ENCODE results near the gene RNF149.
"Not testable (repeated sequence)": the region's sequence is repeated elsewhere in the genome, so short reads cannot be mapped to it uniquely, and the experiment has no call there.

The RNF149 gene

DNA sequence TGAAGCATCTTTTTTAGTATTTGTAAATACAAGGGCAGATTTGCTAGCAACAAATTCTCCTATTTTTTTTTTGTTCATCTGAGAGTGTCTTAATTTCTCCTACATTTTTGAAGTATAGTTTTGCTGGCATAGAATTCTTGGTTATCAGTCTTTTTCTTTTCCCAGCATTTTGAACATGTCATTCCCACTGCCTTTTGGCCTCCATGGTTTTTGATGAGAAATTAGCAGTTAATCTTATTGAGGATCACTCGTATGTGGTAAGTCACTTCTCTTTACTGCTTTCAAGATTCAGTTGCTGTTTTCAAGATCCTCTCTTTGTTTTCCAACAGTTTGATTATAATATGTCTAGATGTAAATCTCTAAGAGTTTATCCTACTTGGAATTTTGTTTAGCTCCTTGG lies 16.9 kb upstream of the RNF149 start:
- Histone ChIP-seq H3K9ac (no peak overlapping the region), H3K36me3 (ENCODE audit: insufficient read depth) (no peaks in the 10 kb centered on the region), H3K4me3 (IDR thresholded peaks at IDR 0.05; ENCODE audit: insufficient read depth, low read depth, low read length) (no peak overlapping the region), H2AFZ (ENCODE audit: low read depth) (no peak overlapping the region), H3K79me2 (ENCODE audit: insufficient read depth, low read depth) (no peaks in the 10 kb centered on the region), H3K27me3 (ENCODE audit: insufficient read depth, low read depth) (no peaks in the 10 kb centered on the region), H3K27ac (no peak overlapping the region), H3K4me2 (no peak overlapping the region), H4K20me1 (ENCODE audit: insufficient read depth) (no peaks in the 10 kb centered on the region), H3K4me1 (ENCODE audit: low read depth, poor library complexity, severe bottlenecking) (no peaks in the 10 kb centered on the region)
- TF ChIP-seq CTCF (conservative IDR thresholded peaks at IDR 0.05; ENCODE audit: low read depth, low read length): no peak

DNA sequence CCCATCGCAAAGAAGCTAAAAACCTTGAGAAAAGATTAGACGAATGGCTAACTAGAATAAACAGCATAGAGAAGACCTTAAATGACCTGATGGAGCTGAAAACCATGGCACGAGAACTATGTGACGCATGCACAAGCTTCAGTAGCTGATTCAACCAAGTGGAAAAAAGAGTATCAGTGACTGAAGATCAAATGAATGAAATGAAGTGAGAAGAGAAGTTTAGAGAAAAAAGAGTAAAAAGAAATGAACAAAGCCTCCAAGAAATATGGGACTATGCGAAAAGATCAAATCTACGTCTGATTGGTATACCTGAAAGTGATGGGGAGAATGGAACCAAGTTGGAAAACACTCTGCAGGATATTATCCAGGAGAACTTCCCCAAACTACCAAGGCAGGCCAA lies 8.1 kb upstream of the RNF149 start:
- H4K20me1 ChIP-seq (ENCODE audit: insufficient read depth); H3K9ac ChIP-seq; H3K36me3 ChIP-seq (ENCODE audit: insufficient read depth): not testable (repeated sequence)

GRCh38 chr2:101311696-101312017 lies 3.2 kb upstream of the RNF149 start:
- Histone ChIP-seq H3K4me1 (ENCODE audit: low read depth, poor library complexity, severe bottlenecking) (peaks cover 16% of the 10 kb centered on the region), H3K9ac (no peak overlapping the region), H3K4me2 (no peak overlapping the region), H3K4me3 (IDR thresholded peaks at IDR 0.05; ENCODE audit: insufficient read depth, low read depth, low read length) (no peak overlapping the region), H3K79me2 (ENCODE audit: insufficient read depth, low read depth) (peaks cover 9% of the 10 kb centered on the region), H2AFZ (ENCODE audit: low read depth) (no peak overlapping the region), H3K36me3 (ENCODE audit: insufficient read depth) (no peaks in the 10 kb centered on the region), H3K27me3 (ENCODE audit: insufficient read depth, low read depth) (no peaks in the 10 kb centered on the region), H3K27ac (no peak overlapping the region), H4K20me1 (ENCODE audit: insufficient read depth) (no peaks in the 10 kb centered on the region)
- TF ChIP-seq CTCF (conservative IDR thresholded peaks at IDR 0.05; ENCODE audit: low read depth, low read length): no peak

More for the DNA sequence above, 8.1 kb upstream of the RNF149 start:
- H3K27ac ChIP-seq; H3K79me2 ChIP-seq (ENCODE audit: insufficient read depth, low read depth); H3K4me3 ChIP-seq (IDR thresholded peaks at IDR 0.05; ENCODE audit: insufficient read depth, low read depth, low read length); H3K4me2 ChIP-seq; H2AFZ ChIP-seq (ENCODE audit: low read depth); H3K27me3 ChIP-seq (ENCODE audit: insufficient read depth, low read depth); H3K4me1 ChIP-seq (ENCODE audit: low read depth, poor library complexity, severe bottlenecking): not testable (repeated sequence)

DNA sequence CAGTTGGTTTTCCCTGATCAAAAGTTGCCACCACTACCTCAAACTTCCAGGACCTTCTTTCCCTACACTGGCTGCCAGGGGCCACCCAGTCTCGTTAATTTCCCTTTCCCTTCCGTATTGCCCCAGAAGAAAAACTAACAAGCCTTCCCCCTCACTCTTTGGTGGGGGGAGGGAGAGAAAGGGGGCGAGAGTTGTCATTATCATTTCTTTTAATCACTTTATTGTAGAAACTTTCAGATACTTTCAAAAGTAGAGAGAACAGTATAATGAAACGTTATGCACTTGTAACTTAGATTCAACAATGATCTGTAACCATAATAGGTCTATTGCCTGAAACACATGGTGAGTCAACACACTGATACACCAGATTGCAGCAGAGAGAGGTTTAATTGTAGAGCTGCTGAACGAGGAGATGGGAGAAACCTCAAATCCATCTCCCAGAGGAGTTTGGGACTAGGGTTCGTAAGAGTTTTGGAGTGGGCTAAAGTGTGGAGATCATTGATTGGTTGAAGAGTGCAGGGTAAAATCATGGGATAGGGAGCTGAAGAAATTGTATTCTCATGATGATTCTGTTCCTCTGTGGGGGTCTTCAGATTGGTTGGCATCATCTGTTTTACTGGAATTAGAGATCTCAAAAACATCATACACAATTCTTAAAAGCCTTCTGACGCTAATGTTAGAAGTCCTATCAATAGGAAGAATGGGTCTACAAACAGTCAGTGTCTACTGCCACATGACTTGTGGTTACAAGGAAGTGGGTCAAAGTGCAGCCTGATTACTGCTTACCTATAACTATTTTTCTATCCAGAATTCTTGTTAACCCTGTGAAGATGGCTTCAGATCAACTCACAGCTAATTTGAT lies 2.6 kb upstream of the RNF149 start:
- Histone ChIP-seq H3K9ac (no peak overlapping the region), H4K20me1 (ENCODE audit: insufficient read depth) (no peaks in the 10 kb centered on the region), H3K4me2 (no peak overlapping the region), H3K4me1 (ENCODE audit: low read depth, poor library complexity, severe bottlenecking) (peaks cover 22% of the 10 kb centered on the region), H3K27me3 (ENCODE audit: insufficient read depth, low read depth) (no peaks in the 10 kb centered on the region), H3K4me3 (IDR thresholded peaks at IDR 0.05; ENCODE audit: insufficient read depth, low read depth, low read length) (no peak overlapping the region), H3K79me2 (ENCODE audit: insufficient read depth, low read depth) (peaks cover 15% of the 10 kb centered on the region), H3K36me3 (ENCODE audit: insufficient read depth) (no peaks in the 10 kb centered on the region), H3K27ac (no peak overlapping the region), H2AFZ (ENCODE audit: low read depth) (no peak overlapping the region)
- TF ChIP-seq CTCF (conservative IDR thresholded peaks at IDR 0.05; ENCODE audit: low read depth, low read length): no peak

DNA sequence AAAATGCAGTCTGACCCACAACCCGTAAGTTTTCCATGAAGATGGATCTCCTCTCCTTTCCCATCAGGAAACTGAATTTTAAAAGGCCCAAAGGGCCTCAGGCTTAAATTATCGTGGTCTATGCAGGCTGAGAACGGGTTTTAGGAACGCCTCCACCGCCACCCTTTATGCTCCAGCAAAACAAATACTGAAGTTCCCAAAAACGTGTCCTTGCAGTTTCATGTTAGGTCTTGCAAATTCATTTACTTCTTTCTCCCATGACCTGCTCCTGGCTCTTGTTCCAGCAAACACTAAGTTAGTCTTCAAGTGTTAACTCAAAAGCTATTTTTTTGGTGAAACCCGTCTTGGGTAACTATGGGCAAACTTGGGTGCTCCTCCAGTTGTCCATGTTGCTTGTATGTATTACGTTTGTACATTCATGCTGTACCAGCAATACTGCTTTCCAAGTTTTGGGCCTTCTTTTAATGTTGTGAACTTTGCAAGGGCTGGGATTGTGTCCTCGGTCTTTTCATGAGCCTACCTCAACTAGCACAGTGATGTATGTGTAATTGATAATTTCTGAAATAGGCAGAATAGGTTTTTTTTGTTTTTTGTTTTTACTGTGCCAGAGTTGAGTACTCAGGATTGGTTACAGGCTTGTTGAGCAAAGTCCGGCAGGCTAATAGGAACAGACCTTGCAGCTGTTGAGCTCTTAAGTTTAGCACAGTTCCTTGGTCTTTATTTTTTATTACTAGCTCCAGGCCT lies 1.8 kb upstream of the RNF149 start:
- no peaks in the 10 kb centered on the region for H4K20me1 ChIP-seq (ENCODE audit: insufficient read depth)
- H3K79me2 ChIP-seq (ENCODE audit: insufficient read depth, low read depth): peaks cover 23% of the 10 kb centered on the region
- H3K4me3 ChIP-seq (IDR thresholded peaks at IDR 0.05; ENCODE audit: insufficient read depth, low read depth, low read length): no peak overlapping the region
- no peaks in the 10 kb centered on the region for H3K27me3 ChIP-seq (ENCODE audit: insufficient read depth, low read depth)
- no peak for TF ChIP-seq CTCF (conservative IDR thresholded peaks at IDR 0.05; ENCODE audit: low read depth, low read length)
- no peaks in the 10 kb centered on the region for H3K36me3 ChIP-seq (ENCODE audit: insufficient read depth)
- peaks cover 30% of the 10 kb centered on the region for H3K4me1 ChIP-seq (ENCODE audit: low read depth, poor library complexity, severe bottlenecking)
- no peak overlapping the region for H3K9ac ChIP-seq
- H3K4me2 ChIP-seq: no peak overlapping the region
- H3K27ac ChIP-seq: no peak overlapping the region
- H2AFZ ChIP-seq (ENCODE audit: low read depth): no peak overlapping the region
